HepG2 (cell line): ENCODE data around the gene STUB1. TPM values are rescaled to one million over a fixed set of nuclear protein-coding genes. Genes with fewer than 3 reads are reported as not detected.
A peak's percentile ranks its signal among the peaks of the same experiment; 100 is the strongest.

Experiments
- AFF4 ChIP-seq: sonication (generic); formaldehyde crosslinking; IDR thresholded peaks from 2 replicates; pipeline ENCODE4 v1.4.0; 2020; ENCODE audit warnings: missing genetic modification reagents
- KDM6A ChIP-seq: IDR thresholded peaks from 2 replicates; pipeline ENCODE4 v1.6.1; 2016; ENCODE audit warnings: low read depth
- SNAPC4 ChIP-seq: sonication (generic); formaldehyde crosslinking; IDR thresholded peaks from 2 replicates; pipeline ENCODE4 v1.4.0; 2020; ENCODE audit warnings: mild to moderate bottlenecking, missing genetic modification reagents
- SP5 ChIP-seq: IDR thresholded peaks from 2 replicates; pipeline ENCODE4 v1.6.1; 2016; ENCODE audit warnings: low read depth, borderline replicate concordance
- TFDP2 ChIP-seq: sonication (generic); formaldehyde crosslinking; IDR thresholded peaks from 2 replicates; pipeline ENCODE4 v1.4.0; 2020; ENCODE audit warnings: missing genetic modification reagents
- ZNF430 ChIP-seq: sonication (generic); formaldehyde crosslinking; IDR thresholded peaks from 2 replicates; pipeline ENCODE4 v1.9.0; 2021; ENCODE audit warnings: mild to moderate bottlenecking, missing genetic modification reagents
- ZNF563 ChIP-seq: sonication (generic); formaldehyde crosslinking; IDR thresholded peaks from 2 replicates; pipeline ENCODE4 v1.8.0; 2022; ENCODE audit warnings: mild to moderate bottlenecking, moderate library complexity, missing genetic modification reagents
- ZNF737 ChIP-seq: sonication (generic); formaldehyde crosslinking; IDR thresholded peaks from 2 replicates; pipeline ENCODE4 v1.5.0; 2020; ENCODE audit warnings: missing genetic modification reagents, mild to moderate bottlenecking, borderline replicate concordance
- ZNF768 ChIP-seq: sonication (generic); formaldehyde crosslinking; IDR thresholded peaks from 2 replicates; pipeline ENCODE4 v1.4.0; 2020; ENCODE audit warnings: missing genetic modification reagents
- polyA plus RNA-seq, 8 experiments: library from polyadenylated mRNA; depleted of rRNA in 3 of 8; stranded (reverse) in 7 of 8; unstranded in 1 of 8; fragments of >200 nt; fragmentation: Illumina TruSeq in 4 of 8; extraction: Trizol in 4 of 8; gene quantifications; 2 replicates each; pipeline versions ENCODE4 v1.2.1 to v1.2.3, GENCODE V29; 2011 to 2016; ENCODE audit warnings: low read depth in 4 of 8, missing spikeins in 1 of 8, mixed read lengths in 1 of 8; ENCODE audit not compliant: insufficient read depth in 1 of 8
- total RNA-seq, 5 experiments: library from RNA; depleted of rRNA; stranded (reverse); fragments of >200 nt; fragmentation: Illumina TruSeq; extraction: Trizol; gene quantifications; 2 replicates each; pipeline ENCODE4 v1.2.3, GENCODE V29; 2016; ENCODE audit warnings: low read depth in 1 of 5
- TF ChIP-seq, protein P1 (sequence below): sonication (generic); formaldehyde crosslinking; conservative IDR thresholded peaks from 2 replicates; pipeline ENCODE4 v1.4.0; 2020; ENCODE audit warnings: missing genetic modification reagents
- TF ChIP-seq, protein P2 (sequence below): IDR thresholded peaks from 2 replicates; pipeline ENCODE4 v1.6.1; 2012; ENCODE audit warnings: inconsistent platforms
- TF ChIP-seq, protein P3 (sequence below): sonication (generic); formaldehyde crosslinking; IDR thresholded peaks from 2 replicates; pipeline ENCODE4 v1.4.0; 2020; ENCODE audit warnings: missing genetic modification reagents

STUB1 gene
- total and polyA plus RNA-seq, 2 of the 13 experiments (the other 11 are each of a cell fraction or from before 2014, with no cell fraction given), result 52.9 to 78.2 TPM

GRCh38 chr16:648781-649589 lies 31.2 kb upstream of the STUB1 start, which contains the start of gene WDR90 (continued):
- TF ChIP-seq AFF4 (no peak; the same call in 1 of the 2 replicates), ZNF737 (CRISPR knock-in tag) (0 out of 2 replicates have a peak, but pooled peaks have one; percentile 63), KDM6A (CRISPR knock-in tag) (no peak), ZNF563 (CRISPR knock-in tag) (peak; percentile 91), ZNF430 (CRISPR knock-in tag) (peak; percentile 67; the same call in 1 of the 2 replicates), TFDP2 (CRISPR knock-in tag) (peak; percentile 96), SNAPC4 (CRISPR knock-in tag) (no peak), ZNF768 (CRISPR knock-in tag) (peak; percentile 69; the same call in 1 of the 2 replicates), SP5 (CRISPR knock-in tag) (peak; percentile 28; the same call in 1 of the 2 replicates)
- TF ChIP-seq, protein P1, sequence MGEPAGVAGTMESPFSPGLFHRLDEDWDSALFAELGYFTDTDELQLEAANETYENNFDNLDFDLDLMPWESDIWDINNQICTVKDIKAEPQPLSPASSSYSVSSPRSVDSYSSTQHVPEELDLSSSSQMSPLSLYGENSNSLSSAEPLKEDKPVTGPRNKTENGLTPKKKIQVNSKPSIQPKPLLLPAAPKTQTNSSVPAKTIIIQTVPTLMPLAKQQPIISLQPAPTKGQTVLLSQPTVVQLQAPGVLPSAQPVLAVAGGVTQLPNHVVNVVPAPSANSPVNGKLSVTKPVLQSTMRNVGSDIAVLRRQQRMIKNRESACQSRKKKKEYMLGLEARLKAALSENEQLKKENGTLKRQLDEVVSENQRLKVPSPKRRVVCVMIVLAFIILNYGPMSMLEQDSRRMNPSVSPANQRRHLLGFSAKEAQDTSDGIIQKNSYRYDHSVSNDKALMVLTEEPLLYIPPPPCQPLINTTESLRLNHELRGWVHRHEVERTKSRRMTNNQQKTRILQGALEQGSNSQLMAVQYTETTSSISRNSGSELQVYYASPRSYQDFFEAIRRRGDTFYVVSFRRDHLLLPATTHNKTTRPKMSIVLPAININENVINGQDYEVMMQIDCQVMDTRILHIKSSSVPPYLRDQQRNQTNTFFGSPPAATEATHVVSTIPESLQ, result no peak
- TF ChIP-seq, protein P2, sequence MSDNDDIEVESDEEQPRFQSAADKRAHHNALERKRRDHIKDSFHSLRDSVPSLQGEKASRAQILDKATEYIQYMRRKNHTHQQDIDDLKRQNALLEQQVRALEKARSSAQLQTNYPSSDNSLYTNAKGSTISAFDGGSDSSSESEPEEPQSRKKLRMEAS, result peak; percentile 91
- TF ChIP-seq, protein P3, sequence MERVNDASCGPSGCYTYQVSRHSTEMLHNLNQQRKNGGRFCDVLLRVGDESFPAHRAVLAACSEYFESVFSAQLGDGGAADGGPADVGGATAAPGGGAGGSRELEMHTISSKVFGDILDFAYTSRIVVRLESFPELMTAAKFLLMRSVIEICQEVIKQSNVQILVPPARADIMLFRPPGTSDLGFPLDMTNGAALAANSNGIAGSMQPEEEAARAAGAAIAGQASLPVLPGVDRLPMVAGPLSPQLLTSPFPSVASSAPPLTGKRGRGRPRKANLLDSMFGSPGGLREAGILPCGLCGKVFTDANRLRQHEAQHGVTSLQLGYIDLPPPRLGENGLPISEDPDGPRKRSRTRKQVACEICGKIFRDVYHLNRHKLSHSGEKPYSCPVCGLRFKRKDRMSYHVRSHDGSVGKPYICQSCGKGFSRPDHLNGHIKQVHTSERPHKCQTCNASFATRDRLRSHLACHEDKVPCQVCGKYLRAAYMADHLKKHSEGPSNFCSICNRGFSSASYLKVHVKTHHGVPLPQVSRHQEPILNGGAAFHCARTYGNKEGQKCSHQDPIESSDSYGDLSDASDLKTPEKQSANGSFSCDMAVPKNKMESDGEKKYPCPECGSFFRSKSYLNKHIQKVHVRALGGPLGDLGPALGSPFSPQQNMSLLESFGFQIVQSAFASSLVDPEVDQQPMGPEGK (CRISPR knock-in tag), result peak; percentile 83
